HFF-Myc (cell line): Measurements from ENCODE around the gene CCNDBP1.
"Not testable (repeated sequence)": the region's sequence is repeated elsewhere in the genome, so short reads cannot be mapped to it uniquely, and the experiment has no call there.

ENCODE experiments used
- DNase-seq: peaks from one replicate; pipeline ENCODE4 v3.0.0-alpha.2; 2011; ENCODE audit warnings: low read depth; ENCODE audit errors: extremely low read depth
- H3K4me3 ChIP-seq: replicated peaks from 2 replicates; pipeline ENCODE4 v1.5.1; 2011; ENCODE audit warnings: low read depth, mild to moderate bottlenecking, control low read depth, low read length
- TF ChIP-seq, protein P1 (sequence below): IDR thresholded peaks from 2 replicates; pipeline ENCODE4 v1.5.1; 2012; ENCODE audit warnings: mild to moderate bottlenecking, low read depth, low read length, control low read depth; ENCODE audit errors: missing control alignments

The CCNDBP1 gene

DNA sequence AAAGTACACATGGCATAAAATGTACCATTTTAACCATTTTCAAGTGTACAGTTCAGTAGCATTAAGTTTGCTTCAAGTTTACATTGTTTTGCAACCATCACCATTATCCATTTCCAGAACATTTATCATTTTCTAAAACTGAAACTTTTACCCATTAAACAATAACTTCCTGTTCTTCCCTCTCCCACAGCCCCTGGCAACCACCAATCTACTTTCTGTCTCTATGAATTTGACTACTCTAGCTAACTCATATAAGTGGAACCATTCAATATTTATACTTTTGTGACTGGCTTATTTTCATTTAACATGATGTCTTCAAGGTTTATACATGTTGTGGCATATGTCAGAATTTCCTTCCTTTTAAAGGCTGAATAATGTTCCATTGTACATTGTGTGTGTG is 31.9 kb upstream of the CCNDBP1 start:
- no peak for DNase-seq
- no peak overlapping the region for H3K4me3 ChIP-seq
- TF ChIP-seq, protein P1, sequence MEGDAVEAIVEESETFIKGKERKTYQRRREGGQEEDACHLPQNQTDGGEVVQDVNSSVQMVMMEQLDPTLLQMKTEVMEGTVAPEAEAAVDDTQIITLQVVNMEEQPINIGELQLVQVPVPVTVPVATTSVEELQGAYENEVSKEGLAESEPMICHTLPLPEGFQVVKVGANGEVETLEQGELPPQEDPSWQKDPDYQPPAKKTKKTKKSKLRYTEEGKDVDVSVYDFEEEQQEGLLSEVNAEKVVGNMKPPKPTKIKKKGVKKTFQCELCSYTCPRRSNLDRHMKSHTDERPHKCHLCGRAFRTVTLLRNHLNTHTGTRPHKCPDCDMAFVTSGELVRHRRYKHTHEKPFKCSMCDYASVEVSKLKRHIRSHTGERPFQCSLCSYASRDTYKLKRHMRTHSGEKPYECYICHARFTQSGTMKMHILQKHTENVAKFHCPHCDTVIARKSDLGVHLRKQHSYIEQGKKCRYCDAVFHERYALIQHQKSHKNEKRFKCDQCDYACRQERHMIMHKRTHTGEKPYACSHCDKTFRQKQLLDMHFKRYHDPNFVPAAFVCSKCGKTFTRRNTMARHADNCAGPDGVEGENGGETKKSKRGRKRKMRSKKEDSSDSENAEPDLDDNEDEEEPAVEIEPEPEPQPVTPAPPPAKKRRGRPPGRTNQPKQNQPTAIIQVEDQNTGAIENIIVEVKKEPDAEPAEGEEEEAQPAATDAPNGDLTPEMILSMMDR: no peak

GRCh38 chr15:43165801-43166325 is 19.3 kb upstream of the CCNDBP1 start:
- TF ChIP-seq, protein P1: no peak
- DNase-seq: no peak
- no peak overlapping the region for H3K4me3 ChIP-seq

- DNase-seq, H3K4me3 ChIP-seq: not testable (repeated sequence)
Measured at GRCh38 chr15:43167261-43167660, 17.9 kb upstream of the CCNDBP1 start.

DNA sequence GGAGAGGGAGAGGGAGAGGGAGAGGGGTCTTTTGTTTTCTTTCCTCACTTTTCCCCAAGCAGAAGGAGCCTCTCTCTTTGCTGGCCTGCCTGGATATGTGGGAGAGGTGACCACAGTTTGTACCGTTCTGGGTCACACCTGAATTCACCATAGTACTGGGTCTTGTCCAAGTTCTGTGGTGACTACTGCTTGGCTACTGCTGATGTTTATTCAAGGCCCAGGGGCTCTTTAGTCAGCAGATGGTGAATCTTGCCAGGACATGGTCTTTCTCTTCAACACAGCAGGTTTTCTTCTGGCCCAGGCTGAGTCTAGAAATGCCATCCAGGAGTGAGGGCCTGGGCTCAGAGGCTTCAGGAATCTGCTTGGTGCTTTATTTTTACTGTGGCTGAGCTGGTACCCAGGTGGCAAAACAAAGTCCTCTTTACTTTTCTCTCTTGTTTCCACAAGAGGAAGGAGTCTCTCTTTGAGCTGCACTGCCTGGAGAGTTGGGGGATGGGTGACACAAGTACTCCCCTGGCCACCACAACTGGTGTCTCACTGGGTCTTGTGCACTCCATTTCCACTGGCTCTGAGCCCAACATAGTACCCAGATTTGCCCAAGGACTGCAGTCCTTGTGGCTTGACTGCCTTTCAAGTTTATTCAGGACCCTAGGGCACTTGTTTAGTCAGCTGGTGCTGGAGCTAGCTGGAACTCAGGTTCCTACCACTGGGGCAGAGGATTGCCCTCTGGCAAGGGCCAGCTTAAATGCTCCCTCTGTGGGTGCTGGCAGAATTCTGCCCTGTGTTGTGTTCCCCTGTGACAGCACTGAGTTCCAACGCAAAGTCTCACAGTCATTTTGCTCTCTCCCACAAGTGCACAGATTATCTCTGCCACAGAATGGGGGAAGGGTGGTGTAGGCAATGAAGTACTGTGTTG is 16.8 kb upstream of the CCNDBP1 start:
- H3K4me3 ChIP-seq: no peak overlapping the region
- DNase-seq: no peak
- TF ChIP-seq, protein P1: no peak

DNA sequence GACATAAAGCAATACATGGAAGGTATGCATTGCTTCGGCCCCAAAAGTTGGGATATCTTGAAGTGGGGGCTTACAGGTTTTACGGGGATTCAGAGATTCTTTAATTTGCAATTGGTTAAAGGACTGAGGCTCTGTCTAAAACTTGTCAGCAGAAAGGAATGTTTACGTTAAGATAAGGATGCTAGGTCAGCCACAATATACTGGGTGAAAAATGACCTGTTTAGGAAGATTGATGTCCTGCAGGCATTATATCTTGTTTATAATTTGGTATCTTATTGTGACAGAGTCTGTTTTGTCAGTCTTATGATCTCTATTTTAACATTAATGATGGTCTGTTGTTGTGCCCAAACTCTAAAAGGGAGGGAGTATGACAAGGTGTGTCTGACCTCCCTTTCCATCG is 15.3 kb upstream of the CCNDBP1 start:
- H3K4me3 ChIP-seq: no peak overlapping the region
- no peak for DNase-seq
- TF ChIP-seq, protein P1: no peak

DNA sequence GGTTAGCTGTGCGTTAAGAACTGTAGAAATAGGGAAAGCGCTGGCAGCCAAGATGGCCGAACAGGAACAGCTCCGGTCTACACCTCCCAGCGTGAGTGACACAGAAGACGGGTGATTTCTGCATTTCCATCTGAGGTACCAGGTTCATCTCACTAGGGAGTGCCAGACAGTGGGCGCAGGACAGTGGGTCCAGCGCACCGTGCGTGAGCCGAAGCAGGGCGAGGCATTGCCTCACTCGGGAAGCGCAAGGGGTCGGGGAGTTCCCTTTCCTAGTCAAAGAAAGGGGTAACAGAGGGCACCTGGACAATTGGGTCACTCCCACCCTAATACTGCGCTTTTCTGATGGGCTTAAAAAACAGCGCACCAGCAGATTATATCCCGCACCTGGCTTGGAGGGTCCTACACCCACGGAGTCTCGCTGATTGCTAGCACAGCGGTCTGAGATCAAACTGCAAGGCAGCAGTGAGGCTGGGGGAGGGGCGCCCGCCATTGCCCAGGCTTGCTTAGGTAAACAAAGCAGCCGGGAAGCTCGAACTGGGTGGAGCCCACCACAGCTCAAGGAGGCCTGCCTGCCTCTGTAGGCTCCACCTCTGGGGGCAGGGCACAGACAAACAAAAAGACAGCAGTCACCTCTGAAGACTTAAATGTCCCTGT is 9.4 kb upstream of the CCNDBP1 start:
- not testable (repeated sequence) for DNase-seq, H3K4me3 ChIP-seq

- H3K4me3 ChIP-seq, DNase-seq: not testable (repeated sequence)
Measured at GRCh38 chr15:43177147-43177546, 8.1 kb upstream of the CCNDBP1 start.

- no peak for DNase-seq
- H3K4me3 ChIP-seq: no peak overlapping the region
- TF ChIP-seq, protein P1: no peak
Measured at GRCh38 chr15:43183270-43183669, 1.9 kb upstream of the CCNDBP1 start.
